T follicular helper cell (primary cell): ENCODE measurements around the gene NXPH1.

ENCODE experiments used
- DNase-seq: peaks from one replicate; pipeline ENCODE4 v3.0.0-alpha.2; 2020; ENCODE audit warnings: low read depth

NXPH1 gene

GRCh38 chr7:8594115-8594514 lies 160.7 kb downstream of the NXPH1 start:
- no peak for DNase-seq

- no peak for DNase-seq
Measured at GRCh38 chr7:8597565-8597964, 164.2 kb downstream of the NXPH1 start.

DNA sequence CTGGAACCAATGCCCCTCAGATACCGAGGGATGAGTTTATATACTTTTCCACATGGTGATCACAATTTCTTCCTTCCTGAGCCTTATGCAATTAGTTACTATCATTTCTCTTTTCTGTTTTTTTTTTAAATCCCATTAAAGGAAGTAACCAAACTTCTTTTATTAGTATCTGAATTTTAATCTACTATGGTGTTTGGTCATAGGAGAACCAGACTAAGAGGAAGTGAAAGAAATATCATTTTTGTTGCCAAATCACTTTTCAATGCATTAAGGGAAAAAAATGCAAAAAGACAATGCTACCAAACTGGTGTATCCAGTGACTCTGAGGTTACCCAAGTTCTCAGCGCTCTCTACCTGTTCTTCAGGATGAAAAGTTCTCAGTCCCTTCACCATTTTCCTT lies 167.7 kb downstream of the NXPH1 start:
- no peak for DNase-seq

- no peak for DNase-seq
Measured at GRCh38 chr7:8605221-8605620, 171.8 kb downstream of the NXPH1 start.

- DNase-seq = no peak
Measured at GRCh38 chr7:8612584-8612983, 179.2 kb downstream of the NXPH1 start.

- no peak for DNase-seq
Measured at GRCh38 chr7:8613191-8613590, 179.8 kb downstream of the NXPH1 start.

GRCh38 chr7:8615019-8615418 lies 181.6 kb downstream of the NXPH1 start:
- no peak for DNase-seq

DNA sequence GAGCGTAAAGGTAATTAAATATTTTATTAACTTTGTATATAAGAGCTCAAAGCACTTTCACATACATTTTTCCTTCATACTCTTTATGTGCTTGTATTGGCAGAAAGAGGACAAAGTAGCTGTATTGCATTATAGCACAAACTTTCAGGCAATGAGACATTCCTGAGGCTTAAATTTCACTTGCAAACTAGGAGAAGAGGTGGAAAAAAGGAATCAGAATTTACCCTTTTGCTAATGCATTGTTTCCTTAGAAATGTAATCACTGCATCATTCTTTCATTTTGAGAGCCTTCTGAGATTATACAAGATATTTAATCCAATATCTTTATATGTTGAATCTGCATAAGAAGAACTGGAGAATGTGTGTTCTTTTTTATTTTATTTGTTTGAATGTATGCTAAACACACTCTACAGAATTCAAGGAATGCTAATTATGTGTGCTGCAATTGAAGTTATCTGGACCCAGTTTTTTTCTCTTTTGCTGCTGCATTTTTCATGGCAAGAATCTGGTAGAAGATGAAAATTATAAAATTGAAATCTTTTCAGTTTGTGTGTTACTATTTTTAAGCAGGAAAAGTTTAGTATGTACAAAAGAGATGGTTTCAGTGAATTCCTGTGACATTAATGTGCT lies 185.1 kb downstream of the NXPH1 start:
- DNase-seq = no peak

DNA sequence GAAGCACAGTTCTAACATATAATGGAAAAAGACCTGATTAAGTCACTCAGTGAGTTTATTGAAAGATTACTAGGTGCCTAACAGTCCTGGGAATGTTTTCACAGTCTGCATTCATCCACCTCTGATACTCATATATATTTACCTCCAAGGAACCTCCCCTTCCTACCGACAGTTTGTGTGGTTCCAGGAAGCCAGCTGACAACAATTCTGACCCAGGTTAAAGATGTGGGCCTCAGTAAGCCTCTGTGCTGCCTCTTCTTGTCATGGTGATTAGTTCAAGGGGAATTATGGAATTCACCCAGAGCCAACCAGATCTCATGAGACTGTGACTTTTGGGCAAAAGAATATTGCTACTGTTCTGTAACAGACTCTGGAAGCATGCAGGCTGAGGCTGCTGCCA lies 186.8 kb downstream of the NXPH1 start:
- DNase-seq = no peak

- DNase-seq = no peak
Measured at GRCh38 chr7:8625612-8626011, 192.2 kb downstream of the NXPH1 start.

DNA sequence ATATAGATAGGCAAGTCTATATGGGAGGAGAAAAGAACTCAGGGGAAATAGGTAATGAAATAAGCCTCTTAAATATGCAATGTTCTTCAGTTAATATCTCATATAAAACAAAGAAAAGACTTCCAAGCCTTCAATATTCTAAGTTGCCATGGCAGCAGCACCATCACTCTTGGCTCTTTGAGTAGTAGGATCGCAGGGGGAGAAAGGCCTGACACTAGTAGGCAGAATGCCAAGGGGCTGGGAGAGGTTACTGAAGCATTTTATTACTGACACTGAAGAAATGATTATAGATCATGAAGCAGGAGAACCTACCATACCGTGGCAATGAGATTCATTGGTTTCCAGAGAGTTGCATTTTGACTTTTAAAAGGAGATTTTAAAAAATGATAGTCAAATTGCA lies 193.9 kb downstream of the NXPH1 start:
- no peak for DNase-seq

DNA sequence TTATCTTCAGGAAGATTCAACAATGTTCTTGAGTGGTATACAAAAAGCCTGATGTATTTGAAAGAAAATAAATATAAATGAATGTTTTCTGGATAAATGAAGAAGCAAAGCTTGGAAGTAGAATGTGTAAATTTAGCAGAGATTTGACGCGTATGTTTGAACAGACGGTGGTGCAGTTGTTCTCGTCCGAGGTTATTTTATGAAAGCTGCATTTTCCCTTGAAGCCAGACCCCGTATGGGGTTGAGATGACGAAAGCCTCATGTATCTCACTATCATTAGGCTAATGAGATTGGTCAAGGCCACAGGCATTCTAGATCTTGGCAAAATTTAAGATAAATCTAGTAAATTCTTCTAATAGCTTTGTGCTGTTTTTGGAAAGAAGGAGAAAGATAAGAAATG lies 195.2 kb downstream of the NXPH1 start:
- no peak for DNase-seq

- no peak for DNase-seq
Measured at GRCh38 chr7:8629504-8629903, 196.1 kb downstream of the NXPH1 start.

GRCh38 chr7:8637322-8637721 lies 203.9 kb downstream of the NXPH1 start:
- no peak for DNase-seq

DNA sequence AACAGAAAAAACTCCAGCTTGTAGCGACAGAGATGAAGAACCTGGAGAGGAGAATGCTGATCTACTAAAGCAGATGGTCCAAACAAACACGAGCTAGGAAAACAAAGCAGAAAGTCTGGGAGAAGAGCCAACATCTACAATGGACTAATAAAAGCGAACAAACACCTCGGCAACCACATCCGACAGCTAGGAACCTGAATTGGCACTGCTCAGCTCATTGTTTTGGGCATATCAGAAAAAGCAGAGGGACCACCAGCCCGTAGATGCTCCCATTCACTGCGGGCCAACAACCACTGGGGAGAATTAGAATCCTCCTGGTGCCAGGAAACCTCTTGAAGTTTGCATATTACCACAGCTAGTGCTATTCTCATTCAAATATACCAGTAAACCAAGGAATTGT lies 204.7 kb downstream of the NXPH1 start:
- no peak for DNase-seq

DNA sequence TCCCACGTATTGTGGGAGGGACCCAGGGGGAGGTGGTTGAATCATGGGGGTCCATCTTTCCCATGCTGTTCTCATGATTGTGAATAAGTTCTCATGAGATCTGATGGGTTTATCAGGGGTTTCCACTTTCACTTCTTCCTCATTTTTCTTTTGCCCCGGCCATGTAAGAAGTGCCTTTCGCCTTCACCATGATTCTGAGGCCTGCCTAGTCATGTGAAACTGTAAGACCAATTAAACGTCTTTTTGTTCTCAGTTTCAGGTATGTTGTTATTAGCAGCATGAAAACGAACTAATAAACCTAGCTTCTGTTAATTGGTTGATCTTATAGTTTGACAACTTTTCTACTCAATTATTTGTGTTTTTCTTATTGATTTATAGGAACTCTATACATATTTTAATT lies 206.3 kb downstream of the NXPH1 start:
- no peak for DNase-seq

DNA sequence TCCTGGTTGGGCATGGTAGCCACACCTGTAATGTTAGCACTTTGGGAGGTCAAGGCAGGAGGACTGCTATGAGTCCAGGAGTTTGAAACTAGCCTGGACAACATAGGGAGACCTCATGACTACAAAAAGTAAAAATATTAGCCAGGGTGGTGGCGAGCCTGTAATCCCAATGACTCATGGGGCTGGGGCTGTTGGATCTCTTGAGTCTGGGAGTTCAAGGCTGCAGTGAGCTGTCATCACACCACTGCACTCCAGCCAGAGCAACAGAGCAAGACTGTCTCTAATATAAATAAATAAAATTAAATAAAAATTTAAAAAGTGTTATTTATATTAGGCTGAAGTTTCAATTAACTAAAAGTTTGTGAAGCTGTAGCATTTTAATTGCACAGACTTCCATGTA lies 207.3 kb downstream of the NXPH1 start:
- no peak for DNase-seq

GRCh38 chr7:8668627-8669500 lies 235.5 kb downstream of the NXPH1 start:
- DNase-seq = no peak

DNA sequence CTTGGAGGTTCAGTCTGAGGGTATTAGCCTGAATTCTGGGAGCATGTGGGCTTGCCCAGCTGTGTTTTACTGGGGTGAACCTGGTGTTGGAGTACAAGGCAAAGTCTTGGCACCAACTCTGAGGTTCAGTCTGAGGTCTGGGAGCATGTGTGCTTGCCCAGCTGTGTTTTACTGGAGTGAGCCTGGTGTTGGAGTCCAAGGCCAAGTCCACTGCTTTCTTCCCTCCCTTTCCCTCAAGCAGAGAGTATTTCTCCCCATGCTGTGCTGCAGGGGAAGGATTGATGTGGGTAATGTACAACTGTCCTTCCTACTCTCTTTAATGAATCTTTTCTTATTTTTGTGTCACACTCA lies 236.1 kb downstream of the NXPH1 start:
- no peak for DNase-seq

GRCh38 chr7:8684426-8684825 lies 251.0 kb downstream of the NXPH1 start:
- no peak for DNase-seq

DNA sequence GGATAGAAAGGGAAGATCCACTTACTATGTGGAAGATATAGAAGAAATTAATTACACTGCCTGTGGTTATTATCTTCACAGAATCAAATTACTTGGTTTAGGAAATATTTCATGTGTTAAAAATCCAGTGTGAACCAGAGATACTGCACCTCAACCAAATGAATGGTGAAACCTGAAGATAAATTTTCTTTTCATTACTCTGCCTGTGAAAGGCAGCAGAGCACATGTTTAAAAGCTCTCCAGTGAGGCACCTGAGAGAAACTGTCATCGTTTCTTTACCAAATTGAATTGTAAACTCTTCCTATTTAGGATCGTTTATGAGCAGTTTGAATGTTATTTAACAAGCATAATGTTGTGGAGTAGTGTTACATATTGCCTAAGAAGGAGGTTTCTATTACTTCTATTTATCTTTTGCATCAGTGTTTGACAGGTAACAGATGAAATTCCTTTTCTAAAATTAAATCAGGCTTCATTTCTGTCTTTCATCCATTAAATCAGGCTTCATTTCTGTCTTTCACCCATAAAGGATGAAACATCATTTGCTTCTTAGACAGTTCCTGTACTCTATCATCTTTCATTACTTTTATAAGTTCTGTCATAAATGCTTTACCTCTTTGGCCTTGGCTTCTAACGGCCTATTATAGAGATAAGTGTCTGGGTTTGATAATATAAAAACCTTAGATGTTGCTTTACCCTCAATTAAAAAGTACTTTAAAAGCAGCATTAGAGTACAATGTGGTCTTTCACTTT lies 266.6 kb downstream of the NXPH1 start:
- DNase-seq = no peak

GRCh38 chr7:8702807-8703206 lies 269.4 kb downstream of the NXPH1 start:
- DNase-seq = no peak

DNA sequence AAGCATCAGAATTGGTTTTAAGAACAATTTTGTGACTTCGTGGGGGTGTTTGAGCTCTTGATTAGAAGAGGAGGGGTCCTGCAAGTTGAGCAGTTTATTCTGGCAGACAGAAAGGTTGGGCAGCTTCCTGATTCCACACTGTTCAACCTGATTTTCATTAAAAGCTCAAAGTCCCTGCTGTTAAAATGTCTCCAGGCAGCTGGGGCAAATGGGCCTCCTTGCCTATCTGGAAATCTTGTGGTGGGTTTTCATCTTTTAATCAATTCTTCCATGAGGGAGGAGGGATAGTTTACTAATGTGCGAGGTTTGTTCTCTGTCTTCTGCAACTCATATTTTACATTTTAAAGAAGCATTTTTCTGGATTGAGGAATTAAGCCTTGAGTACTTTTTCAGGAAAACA lies 276.7 kb downstream of the NXPH1 start:
- DNase-seq = no peak
